ENCODE results near the gene EHMT2. TPM values are rescaled to one million over a fixed set of nuclear protein-coding genes. Genes with fewer than 3 reads are reported as not detected.
A peak's percentile ranks its signal among the peaks of the same experiment; 100 is the strongest.
"Not testable (repeated sequence)": the region's sequence is repeated elsewhere in the genome, so short reads cannot be mapped to it uniquely, and the experiment has no call there.

The EHMT2 gene
- total and polyA plus RNA-seq, 5 experiments from 2014 or later: 37.3 to 81.8 (median 57.9) TPM

GRCh38 chr6:31861919-31862343 is 35.6 kb downstream of the EHMT2 start:
- Mint-ChIP-seq H3K4me3 (peak overlapping the region; percentile 87 to 98 (median 94)), H3K36me3 (peaks cover 0 to 28% (median 5%) of the 10 kb centered on the region in 3 donors), H3K4me1 (peaks cover 16 to 30% (median 27%) of the 10 kb centered on the region in 4 donors), H3K27me3 (no peaks in the 10 kb centered on the region), H3K9me3 (no peaks in the 10 kb centered on the region), H3K27ac (peak overlapping the region; percentile 87 to 98 (median 96))
- DNase-seq: no peak
- POLR2A ChIA-PET: interaction anchor here (0.6 to 3.2 kb wide), 9 partner anchors 10 to 1110 kb away, joined by 3 to 30 read pairs (median 6); partner anchors contain the start of genes BAG6, EHMT2, GPANK1 and ZBTB12
- ATAC-seq: no peak

DNA sequence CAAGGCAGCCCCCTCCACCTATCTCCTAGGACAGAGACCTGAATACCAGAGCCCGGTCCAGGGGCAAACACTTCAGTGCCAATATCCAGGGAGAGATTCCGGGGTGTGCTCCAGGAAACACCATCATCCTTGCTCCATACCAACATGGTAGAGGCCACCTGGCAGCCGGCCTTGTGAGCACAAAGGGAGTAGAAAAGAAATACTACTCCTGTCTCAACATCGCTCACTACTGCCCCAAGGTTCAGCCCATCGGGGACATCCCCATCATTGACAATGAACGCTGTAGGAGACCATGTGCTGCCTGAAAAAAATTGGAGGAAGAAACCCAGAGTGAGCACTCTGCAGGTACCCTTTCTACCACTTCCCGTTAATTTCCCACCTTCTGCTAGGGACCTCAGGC is 36.3 kb downstream of the EHMT2 start:
- H3K27ac Mint-ChIP-seq: peak overlapping the region in 2 of 10 donors; percentile 97 to 98
- no peaks in the 10 kb centered on the region for H3K27me3 Mint-ChIP-seq
- POLR2A ChIA-PET: no interaction called here
- H3K4me3 Mint-ChIP-seq: peak overlapping the region in 9 of 10 donors; percentile 19 to 98 (median 91)
- peaks cover 16 to 30% (median 27%) of the 10 kb centered on the region in 4 donors for H3K4me1 Mint-ChIP-seq
- DNase-seq (no peak), ATAC-seq (no peak)
- no peaks in the 10 kb centered on the region for H3K9me3 Mint-ChIP-seq
- peaks cover 0 to 29% (median 6%) of the 10 kb centered on the region in 3 donors for H3K36me3 Mint-ChIP-seq

- Mint-ChIP-seq H3K27me3 (no peaks in the 10 kb centered on the region), H3K4me3 (peak overlapping the region in 2 of 10 donors; percentile 34 to 39), H3K9me3 (no peaks in the 10 kb centered on the region), H3K36me3 (peaks cover 0 to 29% (median 6%) of the 10 kb centered on the region in 3 donors), H3K4me1 (peaks cover 16 to 30% (median 27%) of the 10 kb centered on the region in 4 donors), H3K27ac (no peak overlapping the region)
- POLR2A ChIA-PET: no interaction called here
- DNase-seq (no peak), ATAC-seq (no peak)
Measured at GRCh38 chr6:31860349-31860748, 37.1 kb downstream of the EHMT2 start.

DNA sequence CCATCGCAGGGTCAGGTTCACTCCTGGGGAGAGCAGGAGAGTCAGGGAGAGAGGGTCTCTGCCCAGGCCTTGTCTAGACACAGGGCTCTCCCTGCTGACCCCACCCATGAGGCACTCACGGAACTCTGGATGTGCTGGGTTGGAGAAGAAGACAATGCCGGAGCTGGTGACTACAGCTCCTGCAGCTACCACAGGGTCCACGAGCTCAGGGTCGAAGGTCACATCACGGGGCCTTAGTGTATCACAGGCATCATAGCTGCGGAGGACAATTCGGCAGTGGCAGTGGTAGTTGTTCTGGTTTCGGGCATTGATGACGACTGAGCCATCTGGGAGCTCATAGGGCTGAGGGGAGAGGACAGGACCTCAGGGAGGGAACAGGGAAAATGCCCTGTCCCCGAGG is 37.6 kb downstream of the EHMT2 start:
- peak overlapping the region in 4 of 10 donors; percentile 21 to 69 (median 42) for H3K4me3 Mint-ChIP-seq
- no peak for DNase-seq
- POLR2A ChIA-PET: interaction anchor here (0.7 kb wide), 1 partner anchor 301 kb away, joined by 3 read pairs; no protein-coding TSS in a partner anchor
- no peaks in the 10 kb centered on the region for H3K27me3 Mint-ChIP-seq
- ATAC-seq: no peak
- H3K27ac Mint-ChIP-seq: peak overlapping the region in 2 of 10 donors; percentile 50 to 71
- H3K9me3 Mint-ChIP-seq: no peaks in the 10 kb centered on the region
- peaks cover 0 to 29% (median 6%) of the 10 kb centered on the region in 3 donors for H3K36me3 Mint-ChIP-seq
- H3K4me1 Mint-ChIP-seq: peaks cover 16 to 30% (median 25%) of the 10 kb centered on the region in 4 donors

DNA sequence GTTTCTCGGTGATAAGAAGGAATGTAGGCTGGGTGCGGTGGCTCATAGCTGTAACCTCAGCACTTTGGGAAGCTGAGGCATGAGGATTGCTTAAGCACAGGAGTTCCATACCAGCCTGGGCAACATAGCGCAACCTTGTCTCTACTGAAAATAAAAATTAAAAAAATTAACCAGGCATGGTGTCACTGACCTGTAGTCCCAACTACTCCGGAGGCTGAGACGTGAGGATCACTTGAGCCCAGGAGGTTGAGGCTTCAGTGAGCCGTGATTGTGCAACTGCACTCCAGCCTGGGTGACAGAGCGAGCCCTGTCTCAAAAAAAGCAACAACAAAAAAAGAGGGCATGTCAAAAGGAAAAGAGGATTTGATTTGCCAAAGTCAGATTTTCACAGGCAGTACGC is 38.8 kb downstream of the EHMT2 start:
- no peaks in the 10 kb centered on the region for H3K27me3 Mint-ChIP-seq
- no peak overlapping the region for H3K4me3 Mint-ChIP-seq
- H3K27ac Mint-ChIP-seq: no peak overlapping the region
- ATAC-seq (no peak), DNase-seq (no peak)
- H3K9me3 Mint-ChIP-seq: no peaks in the 10 kb centered on the region
- POLR2A ChIA-PET: no interaction called here
- H3K4me1 Mint-ChIP-seq: peaks cover 13 to 22% (median 21%) of the 10 kb centered on the region in 4 donors
- peaks cover 0 to 29% (median 6%) of the 10 kb centered on the region in 3 donors for H3K36me3 Mint-ChIP-seq

DNA sequence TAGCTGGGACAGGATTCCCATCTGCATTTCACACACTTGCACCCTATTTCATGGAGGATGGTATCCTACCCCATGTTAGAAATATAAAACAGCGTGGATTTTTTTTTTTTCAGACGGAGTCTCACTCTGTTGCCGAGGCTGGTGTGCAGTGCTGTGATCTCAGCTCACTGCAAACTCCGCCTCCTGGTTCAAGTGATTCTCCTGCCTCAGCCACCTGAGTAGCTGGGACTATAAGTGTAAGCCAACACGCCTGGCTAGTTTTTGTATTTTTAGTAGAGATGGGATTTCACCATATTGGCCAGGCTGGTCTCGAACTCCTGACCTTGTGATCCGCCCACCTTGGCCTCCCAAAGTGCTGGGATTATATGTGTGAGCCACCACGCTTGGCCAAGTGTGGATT is 39.7 kb downstream of the EHMT2 start:
- POLR2A ChIA-PET: interaction anchor here (1.3 kb wide), 1 partner anchor 27 kb away, joined by 3 read pairs; no protein-coding TSS in a partner anchor
- not testable (repeated sequence) for H3K27me3 Mint-ChIP-seq, H3K9me3 Mint-ChIP-seq, H3K4me3 Mint-ChIP-seq, DNase-seq, ATAC-seq
- H3K4me1 Mint-ChIP-seq: peaks cover 11 to 18% (median 15%) of the 10 kb centered on the region in 4 donors
- H3K27ac Mint-ChIP-seq: peak overlapping the region in 2 of 10 donors; percentile 39 to 79
- peaks cover 0 to 29% (median 6%) of the 10 kb centered on the region in 3 donors for H3K36me3 Mint-ChIP-seq

GRCh38 chr6:31851980-31852718 is 45.3 kb downstream of the EHMT2 start:
- not testable (repeated sequence) for ATAC-seq, H3K4me3 Mint-ChIP-seq, H3K36me3 Mint-ChIP-seq, H3K9me3 Mint-ChIP-seq, DNase-seq, H3K4me1 Mint-ChIP-seq, H3K27me3 Mint-ChIP-seq, H3K27ac Mint-ChIP-seq
- POLR2A ChIA-PET: interaction anchor here (0.7 kb wide), 1 partner anchor 10 kb away, joined by 3 read pairs; the partner anchor contains the start of gene NEU1

DNA sequence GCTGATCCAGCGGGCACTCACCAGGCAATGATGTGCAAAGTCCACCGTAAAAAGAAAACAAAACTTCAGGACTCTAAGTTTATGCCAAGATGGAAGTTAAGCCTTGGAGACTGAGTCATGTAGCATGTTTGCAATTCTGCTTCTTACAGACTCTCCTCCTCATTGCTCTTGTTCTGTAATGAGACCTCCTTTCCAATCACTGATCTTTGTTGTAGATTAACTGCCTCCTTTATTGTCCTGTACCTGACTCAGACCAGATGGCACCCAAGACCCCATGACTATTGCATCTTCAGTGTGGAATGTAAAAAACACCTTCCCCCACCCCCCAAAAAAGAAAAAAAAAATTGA is 46.0 kb downstream of the EHMT2 start:
- POLR2A ChIA-PET: no interaction called here

GRCh38 chr6:31850765-31851484 is 46.6 kb downstream of the EHMT2 start:
- Mint-ChIP-seq H3K36me3 (no peaks in the 10 kb centered on the region), H3K4me1 (peaks cover 0 to 5% (median 0%) of the 10 kb centered on the region in 4 donors), H3K4me3 (no peak overlapping the region), H3K27ac (peak overlapping the region in 1 of 10 donors; percentile 8), H3K27me3 (no peaks in the 10 kb centered on the region), H3K9me3 (no peaks in the 10 kb centered on the region)
- DNase-seq: no peak
- ATAC-seq: no peak
- POLR2A ChIA-PET: interaction anchor here (0.7 kb wide), 1 partner anchor 37 kb away, joined by 3 read pairs; no protein-coding TSS in a partner anchor

More for the DNA sequence above, 46.0 kb downstream of the EHMT2 start:
- no peaks in the 10 kb centered on the region for H3K36me3 Mint-ChIP-seq
- no peaks in the 10 kb centered on the region for H3K9me3 Mint-ChIP-seq
- H3K27me3 Mint-ChIP-seq: no peaks in the 10 kb centered on the region
- ATAC-seq (no peak), DNase-seq (no peak)
- H3K4me3 Mint-ChIP-seq: no peak overlapping the region
- H3K4me1 Mint-ChIP-seq: peaks cover 0 to 5% (median 0%) of the 10 kb centered on the region in 4 donors
- H3K27ac Mint-ChIP-seq: peak overlapping the region in 2 of 10 donors; percentile 8 to 26

- Mint-ChIP-seq H3K27ac (no peak overlapping the region), H3K4me3 (no peak overlapping the region), H3K27me3 (no peaks in the 10 kb centered on the region), H3K4me1 (peaks cover 0 to 5% (median 1%) of the 10 kb centered on the region in 4 donors), H3K36me3 (peaks cover 0 to 8% (median 0%) of the 10 kb centered on the region in 3 donors), H3K9me3 (no peaks in the 10 kb centered on the region)
- POLR2A ChIA-PET: interaction anchor here (1.3 kb wide), 1 partner anchor 9 kb away, joined by 4 read pairs; no protein-coding TSS in a partner anchor
- ATAC-seq (no peak), DNase-seq (no peak)
Measured at GRCh38 chr6:31847276-31847978, 50.1 kb downstream of the EHMT2 start.

DNA sequence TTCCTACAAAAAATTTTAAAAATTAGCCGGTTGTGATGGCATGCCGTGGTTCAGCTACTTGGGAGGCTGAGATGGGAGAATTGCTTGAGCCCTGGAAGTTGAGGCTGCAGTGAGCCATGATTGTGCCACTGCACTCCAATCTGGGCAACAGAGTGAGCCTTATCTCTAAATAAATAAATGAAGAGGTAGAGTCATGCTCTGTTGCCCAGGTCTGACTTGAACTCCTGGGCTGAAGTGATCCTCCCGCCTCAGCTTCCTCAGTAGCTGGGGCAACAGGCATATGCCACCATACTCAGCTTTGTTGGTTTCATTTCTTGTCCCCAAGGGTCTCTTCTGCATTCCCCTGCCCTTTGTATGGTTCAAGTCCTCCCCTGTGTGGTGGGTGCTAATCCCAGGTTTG is 53.0 kb downstream of the EHMT2 start:
- Mint-ChIP-seq H3K4me3 (no peak overlapping the region), H3K4me1 (peaks cover under 1 to 7% (median 2%) of the 10 kb centered on the region in 4 donors), H3K36me3 (peaks cover 0 to 30% (median 4%) of the 10 kb centered on the region in 3 donors), H3K27ac (peak overlapping the region in 4 of 10 donors; percentile 48 to 78 (median 68)), H3K27me3 (no peaks in the 10 kb centered on the region), H3K9me3 (no peaks in the 10 kb centered on the region)
- DNase-seq (no peak), ATAC-seq (no peak)
- POLR2A ChIA-PET: interaction anchor here (0.7 to 1.1 kb wide), 3 partner anchors 9 to 1015 kb away, joined by 3 to 5 read pairs (median 3); no protein-coding TSS in a partner anchor

GRCh38 chr6:31842053-31842452 is 55.4 kb downstream of the EHMT2 start:
- ATAC-seq (no peak), DNase-seq (no peak)
- no peaks in the 10 kb centered on the region for H3K27me3 Mint-ChIP-seq
- peak overlapping the region in 3 of 10 donors; percentile 15 to 47 (median 36) for H3K27ac Mint-ChIP-seq
- H3K9me3 Mint-ChIP-seq: no peaks in the 10 kb centered on the region
- H3K4me1 Mint-ChIP-seq: peaks cover 10 to 28% (median 19%) of the 10 kb centered on the region in 4 donors
- POLR2A ChIA-PET: no interaction called here
- H3K4me3 Mint-ChIP-seq: no peak overlapping the region
- peaks cover 0 to 54% (median 12%) of the 10 kb centered on the region in 3 donors for H3K36me3 Mint-ChIP-seq

Measured in naive thymus-derived CD8-positive, alpha-beta T cell (primary cell).